CD4-positive, alpha-beta T cell treated with Interleukin-17A for 4 hours (primary cell): Measurements from ENCODE around the gene DNAJC7.
"Not testable (repeated sequence)": the region's sequence is repeated elsewhere in the genome, so short reads cannot be mapped to it uniquely, and the experiment has no call there.

ENCODE experiments used
- DNase-seq: peaks from one replicate; pipeline ENCODE4 v3.0.0-alpha.2; 2020; ENCODE audit warnings: mixed read lengths

The DNAJC7 gene

GRCh38 chr17:41948762-41949460 is 68.3 kb downstream of the DNAJC7 start:
- no peak for DNase-seq

GRCh38 chr17:41944943-41945342 is 72.3 kb downstream of the DNAJC7 start:
- no peak for DNase-seq

- no peak for DNase-seq
Measured at GRCh38 chr17:41943492-41943891, 73.7 kb downstream of the DNAJC7 start.

- DNase-seq, result no peak
Measured at GRCh38 chr17:41942626-41943373, 74.4 kb downstream of the DNAJC7 start.

GRCh38 chr17:41941168-41941567 is 76.1 kb downstream of the DNAJC7 start:
- DNase-seq, result no peak

GRCh38 chr17:41939693-41940090 is 77.5 kb downstream of the DNAJC7 start:
- no peak for DNase-seq

GRCh38 chr17:41939044-41939692 is 78.1 kb downstream of the DNAJC7 start:
- DNase-seq, result no peak

GRCh38 chr17:41937970-41938954 is 79.0 kb downstream of the DNAJC7 start:
- no peak for DNase-seq

- no peak for DNase-seq
Measured at GRCh38 chr17:41935641-41936040, 81.6 kb downstream of the DNAJC7 start.

GRCh38 chr17:41932816-41933389 is 84.3 kb downstream of the DNAJC7 start:
- no peak for DNase-seq

- not testable (repeated sequence) for DNase-seq
Measured at GRCh38 chr17:41931715-41932114, 85.5 kb downstream of the DNAJC7 start.

GRCh38 chr17:41930833-41931156 is 86.4 kb downstream of the DNAJC7 start:
- DNase-seq, result not testable (repeated sequence)

- DNase-seq, result peak; percentile 97
Measured at GRCh38 chr17:41930009-41930832, 87.0 kb downstream of the DNAJC7 start, which contains the start of gene ODAD4. ODAD4 (plus strand) TSS chr17:41930617; CDS start chr17:41930724, 107 bp downstream.

- no peak for DNase-seq
Measured at GRCh38 chr17:41928693-41929251, 88.5 kb downstream of the DNAJC7 start.
